ENCODE data around the gene KIF1B. TPM values are rescaled to one million over a fixed set of nuclear protein-coding genes. Genes with fewer than 3 reads are reported as not detected.
A peak's percentile ranks its signal among the peaks of the same experiment; 100 is the strongest.

KIF1B gene
- total and polyA plus RNA-seq, 9 of the 15 experiments (the other 6 are each of a cell fraction or from before 2014, with no cell fraction given) = 2.8 to 19.8 (median 11.9) TPM

DNA sequence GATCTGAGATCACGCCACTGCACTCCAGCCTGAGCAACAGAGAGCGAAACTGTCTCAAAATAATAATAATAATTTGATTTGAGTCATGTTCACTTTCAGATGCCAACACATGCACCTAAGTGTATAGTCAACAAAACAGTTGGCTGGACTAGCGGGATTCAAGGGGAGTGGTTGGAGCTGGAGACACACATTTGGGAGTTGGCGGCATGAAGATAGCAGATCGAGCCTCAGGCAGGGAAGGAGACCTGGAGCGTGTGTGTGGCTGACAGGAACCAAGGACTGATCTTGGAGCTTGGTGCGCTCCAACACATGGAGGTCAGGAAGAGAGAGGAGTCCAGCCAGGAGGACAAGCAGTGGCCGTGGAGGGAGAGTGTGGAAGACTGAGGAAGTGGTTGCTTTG lies 173.8 kb downstream of the KIF1B start:
- no peak overlapping the region for H3K27ac ChIP-seq (ENCODE audit: extremely low read depth, low read depth, low read length)
- no peak overlapping the region for H3K4me3 ChIP-seq
- H4K20me1 ChIP-seq (replicated peaks; ENCODE audit: control insufficient read depth, insufficient read depth, low read length) = no peaks in the 10 kb centered on the region
- H2AFZ ChIP-seq (ENCODE audit: low read depth, low read length) = no peak overlapping the region
- no peaks in the 10 kb centered on the region for H3K27me3 ChIP-seq (ENCODE audit: control insufficient read depth in 2 of 2, insufficient read depth in 2 of 2, low read length in 2 of 2)
- DNase-seq (ENCODE audit: extremely low read depth in 1 of 4, low spot score in 3 of 4) (no peak), ATAC-seq (no peak), FAIRE-seq (no peak)
- no peak for TF ChIP-seq BDP1 (IDR thresholded peaks at IDR 0.05; ENCODE audit: insufficient read depth, insufficient read length)
- TF ChIP-seq, protein P1, sequence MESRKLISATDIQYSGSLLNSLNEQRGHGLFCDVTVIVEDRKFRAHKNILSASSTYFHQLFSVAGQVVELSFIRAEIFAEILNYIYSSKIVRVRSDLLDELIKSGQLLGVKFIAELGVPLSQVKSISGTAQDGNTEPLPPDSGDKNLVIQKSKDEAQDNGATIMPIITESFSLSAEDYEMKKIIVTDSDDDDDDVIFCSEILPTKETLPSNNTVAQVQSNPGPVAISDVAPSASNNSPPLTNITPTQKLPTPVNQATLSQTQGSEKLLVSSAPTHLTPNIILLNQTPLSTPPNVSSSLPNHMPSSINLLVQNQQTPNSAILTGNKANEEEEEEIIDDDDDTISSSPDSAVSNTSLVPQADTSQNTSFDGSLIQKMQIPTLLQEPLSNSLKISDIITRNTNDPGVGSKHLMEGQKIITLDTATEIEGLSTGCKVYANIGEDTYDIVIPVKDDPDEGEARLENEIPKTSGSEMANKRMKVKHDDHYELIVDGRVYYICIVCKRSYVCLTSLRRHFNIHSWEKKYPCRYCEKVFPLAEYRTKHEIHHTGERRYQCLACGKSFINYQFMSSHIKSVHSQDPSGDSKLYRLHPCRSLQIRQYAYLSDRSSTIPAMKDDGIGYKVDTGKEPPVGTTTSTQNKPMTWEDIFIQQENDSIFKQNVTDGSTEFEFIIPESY (CRISPR knock-in tag; IDR thresholded peaks at IDR 0.05) = peak; percentile 90
- TF ChIP-seq RBM14 (IDR thresholded peaks at IDR 0.05; ENCODE audit: borderline replicate concordance, insufficient read depth, low read depth, low read length) = no peak
- TF ChIP-seq, protein P2, sequence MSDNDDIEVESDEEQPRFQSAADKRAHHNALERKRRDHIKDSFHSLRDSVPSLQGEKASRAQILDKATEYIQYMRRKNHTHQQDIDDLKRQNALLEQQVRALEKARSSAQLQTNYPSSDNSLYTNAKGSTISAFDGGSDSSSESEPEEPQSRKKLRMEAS (CRISPR knock-in tag; IDR thresholded peaks at IDR 0.05) = no peak
- TF ChIP-seq SPI1 (IDR thresholded peaks at IDR 0.05; ENCODE audit: borderline replicate concordance, low read depth, low read length) = peak; percentile 5; the same call in 1 of the 2 replicates
- H3K9me1 ChIP-seq (ENCODE audit: control insufficient read depth, insufficient read depth, low read length) = no peaks in the 10 kb centered on the region
- peak overlapping the region in 1 of 2 experiments; percentile 78; a peak in 2 of 4 replicates for H3K9ac ChIP-seq (ENCODE audit: insufficient read depth in 1 of 2, low read depth in 2 of 2, low read length in 2 of 2)
- WGBS (ENCODE audit: insufficient coverage, low coverage, missing lambda C conversion rate) = 66% methylated on average over 8 of the region's 8 CpGs
- POLR2A ChIA-PET = interaction anchor here (0.6 to 1.0 kb wide), 4 partner anchors 18 to 91 kb away, joined by 3 to 4 read pairs (median 4); no protein-coding TSS in a partner anchor
- intact Hi-C loops (cut with micrococcal nuclease) = no loop called here
- H3K79me2 ChIP-seq (ENCODE audit: control insufficient read depth, insufficient read depth, low read length) = no peaks in the 10 kb centered on the region
- in situ Hi-C loops (cut with MboI) = no loop called here
- BruUV-seq (replicated peaks) = no TSS peak
- CTCF ChIA-PET (ENCODE audit: low intra/inter-chr PET ratio) = no interaction called here
- peaks cover 7 to 11% of the 10 kb centered on the region in 2 experiments; a peak in 3 of 5 replicates for H3K4me1 ChIP-seq (replicated peaks in 1 of 2; ENCODE audit: control insufficient read depth in 2 of 2, insufficient read depth in 2 of 2, low read length in 2 of 2)
- no peaks in the 10 kb centered on the region for H3K36me3 ChIP-seq (ENCODE audit: control insufficient read depth, insufficient read depth, low read length)
- H3K4me2 ChIP-seq (ENCODE audit: insufficient read depth, low read length) = no peak overlapping the region
- no peaks in the 10 kb centered on the region for H3K9me3 ChIP-seq (replicated peaks; ENCODE audit: control insufficient read depth, insufficient read depth, low read depth, low read length)
